WTC11 (cell line): ENCODE results near the gene SYT1. TPM values are rescaled to one million over a fixed set of nuclear protein-coding genes. Genes with fewer than 3 reads are reported as not detected.

Source experiments
- ATAC-seq: fragments of 200-7000 bp; cut with Tn5 transposase; 2 replicates; pipeline ENCODE4 v1.10.0; 2021; ENCODE audit warnings: mild to moderate bottlenecking, moderate library complexity
- CTCF ChIA-PET: fragments of 300-600 bp; sonication (Branson Sonifier 250); formaldehyde crosslinking; loops from one replicate; lab custom pipeline; 2021; ENCODE audit warnings: antibody characterized with exemption; lab: Charles Lee
- POLR2A ChIA-PET: fragments of 350-600 bp; sonication (Branson Sonifier 250); formaldehyde crosslinking; loops from one replicate; lab custom pipeline; 2021; ENCODE audit warnings: antibody characterized with exemption; lab: Charles Lee
- DNase-seq: peaks from one replicate; pipeline ENCODE4 v3.0.0; 2021; ENCODE audit warnings: low spot score
- H3K27ac Mint-ChIP-seq: 2 replicates; pipeline ENCODE4 v1.8.0; 2021; ENCODE audit warnings: mixed read lengths
- H3K27me3 Mint-ChIP-seq: 2 replicates; pipeline ENCODE4 v1.8.0; 2021; ENCODE audit warnings: low read depth, mild to moderate bottlenecking, moderate library complexity, mixed read lengths
- H3K36me3 Mint-ChIP-seq: 2 replicates; pipeline ENCODE4 v1.8.0; 2021; ENCODE audit warnings: mixed read lengths
- H3K4me1 Mint-ChIP-seq: 2 replicates; pipeline ENCODE4 v1.8.0; 2022; ENCODE audit warnings: mixed read lengths
- H3K4me3 Mint-ChIP-seq: 2 replicates; pipeline ENCODE4 v1.8.0; 2021; ENCODE audit warnings: mild to moderate bottlenecking, moderate library complexity, mixed read lengths
- H3K9me3 Mint-ChIP-seq: 2 replicates; pipeline ENCODE4 v1.8.0; 2021; ENCODE audit warnings: mixed read lengths
- ATF1 ChIP-seq: sonication (generic); formaldehyde crosslinking; IDR thresholded peaks from 2 replicates; pipeline ENCODE4 v1.8.1; 2023; ENCODE audit warnings: mild to moderate bottlenecking, moderate library complexity, missing genetic modification reagents
- ATF6 ChIP-seq: sonication (generic); formaldehyde crosslinking; IDR thresholded peaks from 2 replicates; pipeline ENCODE4 v1.8.1; 2023; ENCODE audit warnings: mild to moderate bottlenecking, missing genetic modification reagents
- CBFB ChIP-seq: sonication (generic); formaldehyde crosslinking; IDR thresholded peaks from 2 replicates; pipeline ENCODE4 v1.8.1; 2022; ENCODE audit warnings: mild to moderate bottlenecking, low read depth, missing genetic modification reagents
- ESRRA ChIP-seq: sonication (generic); formaldehyde crosslinking; IDR thresholded peaks from 2 replicates; pipeline ENCODE4 v1.8.1; 2022; ENCODE audit warnings: mild to moderate bottlenecking, missing genetic modification reagents, borderline replicate concordance
- ETV6 ChIP-seq: sonication (generic); formaldehyde crosslinking; IDR thresholded peaks from 2 replicates; pipeline ENCODE4 v1.8.1; 2022; ENCODE audit warnings: mild to moderate bottlenecking, missing genetic modification reagents
- FOXK1 ChIP-seq: sonication (generic); formaldehyde crosslinking; IDR thresholded peaks from 2 replicates; pipeline ENCODE4 v1.8.0; 2022; ENCODE audit warnings: mild to moderate bottlenecking, moderate library complexity, missing genetic modification reagents
- GABPB1 ChIP-seq: sonication (generic); formaldehyde crosslinking; IDR thresholded peaks from 2 replicates; pipeline ENCODE4 v1.8.1; 2023; ENCODE audit warnings: mild to moderate bottlenecking, missing genetic modification reagents
- JUN ChIP-seq: sonication (generic); formaldehyde crosslinking; IDR thresholded peaks from 2 replicates; pipeline ENCODE4 v1.8.0; 2023; ENCODE audit warnings: mild to moderate bottlenecking, missing genetic modification reagents
- MYBL2 ChIP-seq: sonication (generic); formaldehyde crosslinking; IDR thresholded peaks from 2 replicates; pipeline ENCODE4 v1.8.1; 2023; ENCODE audit warnings: mild to moderate bottlenecking, moderate library complexity, missing genetic modification reagents
- NFYB ChIP-seq: sonication (generic); formaldehyde crosslinking; conservative IDR thresholded peaks from 2 replicates; pipeline ENCODE4 v1.8.0; 2022; ENCODE audit warnings: low read depth, missing genetic modification reagents
- NR1H2 ChIP-seq: sonication (generic); formaldehyde crosslinking; IDR thresholded peaks from 2 replicates; pipeline ENCODE4 v1.9.0; 2021; ENCODE audit warnings: mild to moderate bottlenecking, moderate library complexity, missing genetic modification reagents
- NR2C2 ChIP-seq: sonication (generic); formaldehyde crosslinking; IDR thresholded peaks from 2 replicates; pipeline ENCODE4 v1.8.0; 2022; ENCODE audit warnings: mild to moderate bottlenecking, missing genetic modification reagents
- OVOL2 ChIP-seq: fragments of 250-450 bp; sonication (Bioruptor Pico); IDR thresholded peaks from 2 replicates; pipeline ENCODE4 v1.9.0; 2021; ENCODE audit warnings: mild to moderate bottlenecking, borderline replicate concordance
- SP1 ChIP-seq: sonication (generic); formaldehyde crosslinking; conservative IDR thresholded peaks from 2 replicates; pipeline ENCODE4 v1.8.1; 2022; ENCODE audit warnings: missing genetic modification reagents
- TEAD4 ChIP-seq: sonication (generic); formaldehyde crosslinking; IDR thresholded peaks from 2 replicates; pipeline ENCODE4 v1.8.0; 2022; ENCODE audit warnings: mild to moderate bottlenecking, missing genetic modification reagents
- TP53 ChIP-seq: sonication (generic); formaldehyde crosslinking; IDR thresholded peaks from 2 replicates; pipeline ENCODE4 v1.8.1; 2023; ENCODE audit warnings: mild to moderate bottlenecking, missing genetic modification reagents
- USF1 ChIP-seq: sonication (generic); formaldehyde crosslinking; IDR thresholded peaks from 2 replicates; pipeline ENCODE4 v1.8.0; 2022; ENCODE audit warnings: mild to moderate bottlenecking, missing genetic modification reagents
- ZBTB21 ChIP-seq: sonication (generic); formaldehyde crosslinking; IDR thresholded peaks from 2 replicates; pipeline ENCODE4 v1.8.1; 2023; ENCODE audit warnings: mild to moderate bottlenecking, missing genetic modification reagents, borderline replicate concordance
- ZNF396 ChIP-seq: fragments of 250-450 bp; sonication (Bioruptor Pico); IDR thresholded peaks from 2 replicates; pipeline ENCODE4 v1.8.0; 2021; ENCODE audit warnings: mild to moderate bottlenecking, moderate library complexity, borderline replicate concordance
- ZNF671 ChIP-seq: fragments of 250-450 bp; sonication (Bioruptor Pico); IDR thresholded peaks from 2 replicates; pipeline ENCODE4 v1.8.0; 2021; ENCODE audit warnings: mild to moderate bottlenecking
- total RNA-seq: library from RNA; stranded (reverse); gene quantifications from 3 replicates; pipeline ENCODE4 v1.2.3, GENCODE V29; 2021
- TF ChIP-seq, protein P1 (sequence below): sonication (generic); formaldehyde crosslinking; IDR thresholded peaks from 2 replicates; pipeline ENCODE4 v1.8.1; 2022; ENCODE audit warnings: missing genetic modification reagents, borderline replicate concordance
- TF ChIP-seq, protein P2 (sequence below): sonication (generic); formaldehyde crosslinking; IDR thresholded peaks from 2 replicates; pipeline ENCODE4 v1.8.0; 2022; ENCODE audit warnings: mild to moderate bottlenecking, missing genetic modification reagents
- TF ChIP-seq, protein P3 (sequence below): sonication (generic); formaldehyde crosslinking; IDR thresholded peaks from 2 replicates; pipeline ENCODE4 v1.8.0; 2023; ENCODE audit warnings: mild to moderate bottlenecking, missing genetic modification reagents
- TF ChIP-seq, protein P4 (sequence below): sonication (generic); formaldehyde crosslinking; IDR thresholded peaks from 2 replicates; pipeline ENCODE4 v1.8.0; 2022; ENCODE audit warnings: mild to moderate bottlenecking, missing genetic modification reagents

The SYT1 gene
- total RNA-seq, 1 experiment from 2014 or later, result 45.2 TPM

GRCh38 chr12:79183926-79184325 lies 319.4 kb downstream of the SYT1 start (continued):
- TF ChIP-seq, protein P1, sequence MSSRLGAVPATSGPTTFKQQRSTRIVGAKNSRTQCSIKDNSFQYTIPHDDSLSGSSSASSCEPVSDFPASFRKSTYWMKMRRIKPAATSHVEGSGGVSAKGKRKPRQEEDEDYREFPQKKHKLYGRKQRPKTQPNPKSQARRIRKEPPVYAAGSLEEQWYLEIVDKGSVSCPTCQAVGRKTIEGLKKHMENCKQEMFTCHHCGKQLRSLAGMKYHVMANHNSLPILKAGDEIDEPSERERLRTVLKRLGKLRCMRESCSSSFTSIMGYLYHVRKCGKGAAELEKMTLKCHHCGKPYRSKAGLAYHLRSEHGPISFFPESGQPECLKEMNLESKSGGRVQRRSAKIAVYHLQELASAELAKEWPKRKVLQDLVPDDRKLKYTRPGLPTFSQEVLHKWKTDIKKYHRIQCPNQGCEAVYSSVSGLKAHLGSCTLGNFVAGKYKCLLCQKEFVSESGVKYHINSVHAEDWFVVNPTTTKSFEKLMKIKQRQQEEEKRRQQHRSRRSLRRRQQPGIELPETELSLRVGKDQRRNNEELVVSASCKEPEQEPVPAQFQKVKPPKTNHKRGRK, result no peak
- no peak for TF ChIP-seq ZNF396 (CRISPR knock-in tag)
- TF ChIP-seq NR1H2 (CRISPR knock-in tag), result no peak
- TF ChIP-seq OVOL2, result no peak

- Mint-ChIP-seq H3K4me1 (peaks cover 14% of the 10 kb centered on the region), H3K27me3 (no peaks in the 10 kb centered on the region), H3K36me3 (no peaks in the 10 kb centered on the region), H3K4me3 (no peak overlapping the region), H3K9me3 (no peaks in the 10 kb centered on the region), H3K27ac (no peak overlapping the region)
- ATAC-seq, result no peak
- CTCF ChIA-PET, result interaction anchor here (1.6 kb wide), 1 partner anchor 159 kb away, joined by 4 read pairs; no protein-coding TSS in a partner anchor
- DNase-seq, result no peak
- no peak for TF ChIP-seq ESRRA (CRISPR knock-in tag)
- no peak for TF ChIP-seq ZNF671 (CRISPR knock-in tag)
- no peak for TF ChIP-seq TP53 (CRISPR knock-in tag)
- no peak for TF ChIP-seq ATF1 (CRISPR knock-in tag)
- TF ChIP-seq, protein P2, sequence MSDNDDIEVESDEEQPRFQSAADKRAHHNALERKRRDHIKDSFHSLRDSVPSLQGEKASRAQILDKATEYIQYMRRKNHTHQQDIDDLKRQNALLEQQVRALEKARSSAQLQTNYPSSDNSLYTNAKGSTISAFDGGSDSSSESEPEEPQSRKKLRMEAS, result no peak
- TF ChIP-seq, protein P3, sequence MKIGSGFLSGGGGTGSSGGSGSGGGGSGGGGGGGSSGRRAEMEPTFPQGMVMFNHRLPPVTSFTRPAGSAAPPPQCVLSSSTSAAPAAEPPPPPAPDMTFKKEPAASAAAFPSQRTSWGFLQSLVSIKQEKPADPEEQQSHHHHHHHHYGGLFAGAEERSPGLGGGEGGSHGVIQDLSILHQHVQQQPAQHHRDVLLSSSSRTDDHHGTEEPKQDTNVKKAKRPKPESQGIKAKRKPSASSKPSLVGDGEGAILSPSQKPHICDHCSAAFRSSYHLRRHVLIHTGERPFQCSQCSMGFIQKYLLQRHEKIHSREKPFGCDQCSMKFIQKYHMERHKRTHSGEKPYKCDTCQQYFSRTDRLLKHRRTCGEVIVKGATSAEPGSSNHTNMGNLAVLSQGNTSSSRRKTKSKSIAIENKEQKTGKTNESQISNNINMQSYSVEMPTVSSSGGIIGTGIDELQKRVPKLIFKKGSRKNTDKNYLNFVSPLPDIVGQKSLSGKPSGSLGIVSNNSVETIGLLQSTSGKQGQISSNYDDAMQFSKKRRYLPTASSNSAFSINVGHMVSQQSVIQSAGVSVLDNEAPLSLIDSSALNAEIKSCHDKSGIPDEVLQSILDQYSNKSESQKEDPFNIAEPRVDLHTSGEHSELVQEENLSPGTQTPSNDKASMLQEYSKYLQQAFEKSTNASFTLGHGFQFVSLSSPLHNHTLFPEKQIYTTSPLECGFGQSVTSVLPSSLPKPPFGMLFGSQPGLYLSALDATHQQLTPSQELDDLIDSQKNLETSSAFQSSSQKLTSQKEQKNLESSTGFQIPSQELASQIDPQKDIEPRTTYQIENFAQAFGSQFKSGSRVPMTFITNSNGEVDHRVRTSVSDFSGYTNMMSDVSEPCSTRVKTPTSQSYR (CRISPR knock-in tag), result no peak
- no peak for TF ChIP-seq NFYB (CRISPR knock-in tag)
- no peak for TF ChIP-seq CBFB (CRISPR knock-in tag)
- TF ChIP-seq FOXK1 (CRISPR knock-in tag), result no peak
- POLR2A ChIA-PET, result no interaction called here
These were observed 321.9 kb downstream of the SYT1 start for GRCh38 chr12:79186506-79186905.

- ATAC-seq, result no peak
- Mint-ChIP-seq H3K36me3 (no peaks in the 10 kb centered on the region), H3K9me3 (no peaks in the 10 kb centered on the region), H3K4me1 (peaks cover 19% of the 10 kb centered on the region), H3K27me3 (no peaks in the 10 kb centered on the region), H3K4me3 (no peak overlapping the region), H3K27ac (no peak overlapping the region)
- no peak for DNase-seq
- ChIA-PET POLR2A (no interaction called here), CTCF (interaction anchor here (1.6 kb wide), 1 partner anchor 158 kb away, joined by 4 read pairs; no protein-coding TSS in a partner anchor)
- TF ChIP-seq GABPB1 (CRISPR knock-in tag) (no peak), TEAD4 (CRISPR knock-in tag) (no peak), ATF6 (CRISPR knock-in tag) (no peak), ATF1 (CRISPR knock-in tag) (no peak), ZBTB21 (CRISPR knock-in tag) (no peak), MYBL2 (CRISPR knock-in tag) (no peak), USF1 (no peak), JUN (CRISPR knock-in tag) (no peak), ETV6 (CRISPR knock-in tag) (no peak), SP1 (CRISPR knock-in tag) (no peak), NR2C2 (CRISPR knock-in tag) (no peak)
- TF ChIP-seq, protein P3 (CRISPR knock-in tag), result no peak
- TF ChIP-seq, protein P4, sequence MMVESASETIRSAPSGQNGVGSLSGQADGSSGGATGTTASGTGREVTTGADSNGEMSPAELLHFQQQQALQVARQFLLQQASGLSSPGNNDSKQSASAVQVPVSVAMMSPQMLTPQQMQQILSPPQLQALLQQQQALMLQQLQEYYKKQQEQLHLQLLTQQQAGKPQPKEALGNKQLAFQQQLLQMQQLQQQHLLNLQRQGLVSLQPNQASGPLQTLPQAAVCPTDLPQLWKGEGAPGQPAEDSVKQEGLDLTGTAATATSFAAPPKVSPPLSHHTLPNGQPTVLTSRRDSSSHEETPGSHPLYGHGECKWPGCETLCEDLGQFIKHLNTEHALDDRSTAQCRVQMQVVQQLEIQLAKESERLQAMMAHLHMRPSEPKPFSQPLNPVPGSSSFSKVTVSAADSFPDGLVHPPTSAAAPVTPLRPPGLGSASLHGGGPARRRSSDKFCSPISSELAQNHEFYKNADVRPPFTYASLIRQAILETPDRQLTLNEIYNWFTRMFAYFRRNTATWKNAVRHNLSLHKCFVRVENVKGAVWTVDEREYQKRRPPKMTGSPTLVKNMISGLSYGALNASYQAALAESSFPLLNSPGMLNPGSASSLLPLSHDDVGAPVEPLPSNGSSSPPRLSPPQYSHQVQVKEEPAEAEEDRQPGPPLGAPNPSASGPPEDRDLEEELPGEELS (CRISPR knock-in tag), result no peak
These were observed 322.5 kb downstream of the SYT1 start for GRCh38 chr12:79187032-79187431.
